ENCODE results near the gene USP33. TPM values are rescaled to one million over a fixed set of nuclear protein-coding genes. Genes with fewer than 3 reads are reported as not detected.

The USP33 gene
- 63.6 TPM for total RNA-seq
- long read RNA-seq, full-length matches to known transcripts = 57 of 145 reads
- long read RNA-seq, partial matches to known transcripts = 16 of 145 reads
- long read RNA-seq, other reads (novel, unspliced or antisense) = 72 of 145 reads

DNA sequence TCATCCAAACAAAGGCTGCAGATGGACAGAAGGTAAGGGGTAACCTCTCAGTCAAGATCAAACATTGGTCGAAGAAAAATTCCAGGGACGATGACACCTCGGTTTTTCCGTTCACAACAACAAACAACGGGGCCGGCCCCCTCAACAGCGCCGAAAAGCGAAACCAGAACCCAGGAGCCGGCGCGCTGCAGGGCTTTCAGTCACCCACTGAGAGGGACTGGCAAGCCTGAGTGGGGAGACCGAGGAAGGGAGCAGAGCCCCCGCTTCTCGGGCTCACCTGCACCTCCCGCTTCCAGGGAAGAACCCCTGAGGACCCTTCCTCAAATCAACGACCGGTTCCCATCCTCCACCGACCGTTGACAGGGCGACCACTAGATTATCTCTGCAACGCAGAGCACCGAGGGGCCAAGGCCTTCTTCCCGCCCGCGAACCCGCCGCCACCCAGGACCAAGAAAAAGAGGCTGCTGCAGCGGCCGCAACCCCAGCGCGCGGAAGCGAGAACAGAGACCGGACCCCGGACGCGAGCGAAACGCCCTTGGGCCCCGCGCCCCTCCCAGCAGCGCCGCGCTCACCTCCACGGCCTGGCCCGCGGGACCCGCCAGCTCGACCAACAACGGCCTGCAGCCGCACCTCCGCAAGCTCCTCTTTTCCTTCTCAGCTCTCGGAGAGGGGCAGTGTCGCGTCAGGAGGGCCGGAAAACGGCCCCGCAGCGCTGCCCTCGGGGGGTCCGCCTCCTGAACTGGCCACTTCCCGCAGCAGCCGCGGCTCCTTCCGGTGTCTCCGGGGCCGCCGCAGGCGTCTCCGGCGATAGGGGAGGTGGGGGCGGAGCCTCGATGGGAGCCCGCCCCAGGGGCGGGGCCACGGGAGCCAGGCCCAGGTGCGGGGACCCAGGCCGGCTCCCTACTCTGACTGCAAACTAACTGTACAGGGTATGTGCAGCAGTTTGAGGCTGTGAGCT lies at the start of gene USP33:
Gene USP33, minus strand, starts transcription at position 782 of the 958 bp plus-strand sequence. CDS start 18,155 bp downstream, outside the sequence.
- Histone ChIP-seq H3K4me3 (peak within 1 kb of the TSS; percentile 96), H3K4me1 (peaks cover 34% of the 10 kb centered on the region), H3K9me3 (no peaks in the 10 kb centered on the region), H3K27me3 (no peaks in the 10 kb centered on the region), H3K27ac (peak within 1 kb of the TSS; percentile 94), H3K36me3 (no peaks in the 10 kb centered on the region)
- ATAC-seq = peak; percentile 99
- TF ChIP-seq, protein P1, sequence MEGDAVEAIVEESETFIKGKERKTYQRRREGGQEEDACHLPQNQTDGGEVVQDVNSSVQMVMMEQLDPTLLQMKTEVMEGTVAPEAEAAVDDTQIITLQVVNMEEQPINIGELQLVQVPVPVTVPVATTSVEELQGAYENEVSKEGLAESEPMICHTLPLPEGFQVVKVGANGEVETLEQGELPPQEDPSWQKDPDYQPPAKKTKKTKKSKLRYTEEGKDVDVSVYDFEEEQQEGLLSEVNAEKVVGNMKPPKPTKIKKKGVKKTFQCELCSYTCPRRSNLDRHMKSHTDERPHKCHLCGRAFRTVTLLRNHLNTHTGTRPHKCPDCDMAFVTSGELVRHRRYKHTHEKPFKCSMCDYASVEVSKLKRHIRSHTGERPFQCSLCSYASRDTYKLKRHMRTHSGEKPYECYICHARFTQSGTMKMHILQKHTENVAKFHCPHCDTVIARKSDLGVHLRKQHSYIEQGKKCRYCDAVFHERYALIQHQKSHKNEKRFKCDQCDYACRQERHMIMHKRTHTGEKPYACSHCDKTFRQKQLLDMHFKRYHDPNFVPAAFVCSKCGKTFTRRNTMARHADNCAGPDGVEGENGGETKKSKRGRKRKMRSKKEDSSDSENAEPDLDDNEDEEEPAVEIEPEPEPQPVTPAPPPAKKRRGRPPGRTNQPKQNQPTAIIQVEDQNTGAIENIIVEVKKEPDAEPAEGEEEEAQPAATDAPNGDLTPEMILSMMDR (IDR thresholded peaks at IDR 0.05) = no peak
- DNase-seq = peak; percentile 95
- intact Hi-C loops (cut with DNase I) = no loop called here

GRCh38 chr1:77803371-77803770 lies 43.7 kb upstream of the USP33 start:
- H3K4me3 ChIP-seq = no peak overlapping the region
- H3K9me3 ChIP-seq = no peaks in the 10 kb centered on the region
- no peak overlapping the region for H3K27ac ChIP-seq
- ATAC-seq (no peak), DNase-seq (no peak)
- peaks cover 3% of the 10 kb centered on the region for H3K4me1 ChIP-seq
- no peaks in the 10 kb centered on the region for H3K27me3 ChIP-seq
- intact Hi-C loops (cut with DNase I) = no loop called here
- TF ChIP-seq, protein P1 (IDR thresholded peaks at IDR 0.05) = no peak
- H3K36me3 ChIP-seq = peaks cover 58% of the 10 kb centered on the region

GRCh38 chr1:77802026-77802425 lies 42.4 kb upstream of the USP33 start:
- DNase-seq = no peak
- intact Hi-C loops (cut with DNase I) = no loop called here

GRCh38 chr1:77797991-77798390 lies 38.3 kb upstream of the USP33 start:
- no peak overlapping the region for H3K27ac ChIP-seq
- intact Hi-C loops (cut with DNase I) = no loop called here
- no peak for DNase-seq
- H3K4me3 ChIP-seq = no peak overlapping the region
- H3K36me3 ChIP-seq = peaks cover 16% of the 10 kb centered on the region
- no peak for ATAC-seq
- H3K27me3 ChIP-seq = no peaks in the 10 kb centered on the region
- H3K9me3 ChIP-seq = no peaks in the 10 kb centered on the region
- H3K4me1 ChIP-seq = peaks cover 3% of the 10 kb centered on the region
- TF ChIP-seq, protein P1 (IDR thresholded peaks at IDR 0.05) = no peak

More at GRCh38 chr1:77802026-77802425, 42.4 kb upstream of the USP33 start:
- TF ChIP-seq, protein P1 (IDR thresholded peaks at IDR 0.05) = no peak
- ATAC-seq = no peak
- H3K27me3 ChIP-seq = no peaks in the 10 kb centered on the region
- H3K4me3 ChIP-seq = no peak overlapping the region
- H3K4me1 ChIP-seq = peaks cover 3% of the 10 kb centered on the region
- H3K27ac ChIP-seq = no peak overlapping the region
- H3K9me3 ChIP-seq = no peaks in the 10 kb centered on the region
- peaks cover 44% of the 10 kb centered on the region for H3K36me3 ChIP-seq

- Histone ChIP-seq H3K36me3 (peaks cover 6% of the 10 kb centered on the region), H3K9me3 (no peaks in the 10 kb centered on the region), H3K4me1 (peaks cover 3% of the 10 kb centered on the region), H3K27ac (no peak overlapping the region), H3K4me3 (no peak overlapping the region), H3K27me3 (no peaks in the 10 kb centered on the region)
- ATAC-seq = no peak
- intact Hi-C loops (cut with DNase I) = no loop called here
- DNase-seq = no peak
- TF ChIP-seq, protein P1 (IDR thresholded peaks at IDR 0.05) = no peak
These were observed 37.2 kb upstream of the USP33 start for GRCh38 chr1:77796695-77797405.

Data from upper lobe of right lung (tissue), 1 donor.